HG02884 (cell line): ENCODE results near the gene TM6SF1.
A peak's percentile ranks its signal among the peaks of the same experiment; 100 is the strongest.
"Not testable (repeated sequence)": the region's sequence is repeated elsewhere in the genome, so short reads cannot be mapped to it uniquely, and the experiment has no call there.

ENCODE experiments used
- ATAC-seq: cut with Tn5 transposase; IDR thresholded peaks from one replicate; pipeline ENCODE4 v1.9.1; 2021; ENCODE audit warnings: mild to moderate bottlenecking, moderate library complexity; ENCODE audit not compliant: unreplicated experiment

TM6SF1 gene

DNA sequence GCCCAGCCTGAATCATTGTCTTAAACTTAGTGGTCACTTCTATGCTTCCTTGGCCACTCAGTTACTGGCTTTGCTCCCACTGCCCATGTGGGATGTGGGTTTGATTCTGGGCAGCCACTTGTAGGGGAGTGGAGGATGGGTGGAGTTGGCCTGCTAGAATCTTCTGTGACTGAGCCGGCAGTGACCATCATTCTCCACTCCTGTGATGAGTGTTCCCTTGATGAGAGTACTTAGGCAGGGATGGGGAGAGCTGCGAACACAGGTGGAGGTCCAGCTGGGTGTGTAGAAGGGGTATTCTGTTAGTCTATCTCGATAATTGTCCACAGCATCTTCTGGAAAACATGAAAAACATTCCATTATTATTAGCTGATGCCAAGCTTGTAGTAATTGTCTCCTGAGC, 8.0 kb downstream of the TM6SF1 start:
- ATAC-seq = no peak

DNA sequence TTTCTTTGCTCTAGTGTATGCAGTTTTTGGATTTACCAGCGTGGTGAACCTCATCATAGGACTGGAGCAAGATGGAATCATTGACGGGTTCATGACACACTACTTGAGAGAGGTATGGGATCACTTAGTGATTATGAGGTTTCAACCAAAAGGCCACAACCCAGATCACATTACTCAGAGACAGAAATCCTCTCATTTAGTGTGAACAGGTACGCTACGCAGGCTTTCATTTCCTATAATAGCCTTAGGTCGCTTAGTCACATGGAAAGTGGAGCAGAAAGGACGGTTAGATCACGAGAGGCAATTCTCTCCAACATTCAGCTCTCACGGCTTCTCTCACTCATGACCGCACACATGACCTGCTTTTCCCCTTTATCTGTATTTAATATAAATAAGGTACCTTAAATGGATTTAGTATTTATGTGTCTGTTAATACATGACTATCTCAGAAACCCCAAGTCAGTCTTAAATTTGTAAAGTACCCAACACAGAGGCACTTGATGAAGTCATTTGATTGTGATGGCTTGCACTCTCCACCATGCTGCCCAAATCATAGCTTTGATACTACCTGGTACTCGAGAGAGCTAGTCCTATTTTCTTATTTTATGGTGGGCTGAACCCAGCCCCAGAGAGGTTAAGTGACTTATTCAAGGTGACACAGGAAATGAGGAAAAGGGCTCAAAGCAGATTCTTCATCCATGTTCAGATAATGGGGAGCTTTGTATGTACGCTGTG, 8.6 kb downstream of the TM6SF1 start:
- peak; percentile 62 for ATAC-seq

DNA sequence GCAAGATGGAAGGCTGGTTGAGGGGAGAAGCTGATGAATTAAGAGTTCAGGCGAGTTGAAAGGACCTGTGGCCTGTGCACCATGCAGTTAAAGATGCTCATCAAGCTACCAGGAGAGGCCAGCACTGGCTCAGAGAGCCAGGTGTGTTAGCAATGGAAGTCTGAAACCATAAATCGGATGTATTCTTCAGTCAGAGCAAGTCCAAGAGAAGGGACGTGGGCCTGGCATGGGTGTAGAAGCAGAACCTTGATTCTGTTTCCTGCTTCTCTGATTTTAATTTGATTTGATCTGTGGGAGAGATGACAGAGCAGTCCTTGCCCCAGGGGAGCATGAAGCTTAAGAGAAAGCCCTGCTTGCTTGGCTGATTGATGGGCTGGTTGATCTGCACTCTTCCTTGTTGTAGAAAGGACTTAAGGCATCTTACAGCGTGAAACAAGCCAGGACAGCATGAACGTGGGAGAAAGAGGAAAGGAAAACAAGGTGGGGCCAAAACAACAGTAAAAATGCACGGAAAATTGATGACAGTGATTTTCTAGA, 10.9 kb downstream of the TM6SF1 start:
- no peak for ATAC-seq

DNA sequence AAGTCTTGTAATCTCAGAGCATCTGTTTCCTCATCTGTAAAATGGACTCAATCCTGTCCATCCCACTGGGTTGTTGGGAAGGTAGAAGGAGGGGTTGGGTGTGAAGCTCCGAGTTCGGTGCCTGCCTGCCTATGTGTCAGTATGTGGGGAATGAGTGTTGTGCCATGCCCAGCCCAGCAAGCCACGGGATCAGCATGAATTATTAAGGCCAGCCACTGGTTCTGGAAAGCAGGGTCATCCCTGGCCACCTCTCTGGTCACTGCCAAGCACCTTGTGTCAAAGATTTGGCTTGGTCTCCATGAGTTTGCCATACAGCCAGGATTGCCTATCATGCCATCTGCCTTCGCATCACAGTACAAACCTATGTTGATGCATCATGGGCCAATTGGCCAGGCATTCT, 11.5 kb downstream of the TM6SF1 start:
- no peak for ATAC-seq

DNA sequence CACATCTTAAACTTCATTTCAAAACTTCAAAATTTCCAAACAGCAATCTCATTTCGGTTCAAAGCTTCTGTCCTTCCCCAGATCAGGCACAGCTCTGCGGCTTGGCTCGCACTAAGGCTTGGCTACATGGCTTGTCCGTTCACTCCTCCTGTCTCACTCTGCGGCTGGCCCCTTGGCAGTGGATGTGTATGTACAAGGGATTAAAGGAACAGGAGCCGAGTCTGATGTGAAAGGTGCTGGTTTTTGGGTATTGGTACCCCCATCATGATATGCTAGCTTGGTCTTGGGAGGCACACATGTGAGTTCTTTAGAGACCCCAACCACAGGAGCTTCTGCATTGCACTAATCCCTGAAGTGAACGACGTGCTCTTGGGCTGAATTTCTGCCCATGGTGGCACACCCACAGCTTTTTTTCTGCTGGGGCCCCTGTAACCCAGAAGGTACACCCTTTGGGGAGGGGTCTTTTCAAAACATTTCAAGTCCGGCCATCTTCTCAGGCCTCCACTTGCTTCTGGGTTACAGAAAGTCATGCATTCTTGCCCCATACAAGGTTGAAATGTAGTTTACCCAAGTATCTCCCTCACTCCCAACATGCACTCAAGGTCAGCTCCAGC, 12.6 kb downstream of the TM6SF1 start:
- ATAC-seq = no peak

DNA sequence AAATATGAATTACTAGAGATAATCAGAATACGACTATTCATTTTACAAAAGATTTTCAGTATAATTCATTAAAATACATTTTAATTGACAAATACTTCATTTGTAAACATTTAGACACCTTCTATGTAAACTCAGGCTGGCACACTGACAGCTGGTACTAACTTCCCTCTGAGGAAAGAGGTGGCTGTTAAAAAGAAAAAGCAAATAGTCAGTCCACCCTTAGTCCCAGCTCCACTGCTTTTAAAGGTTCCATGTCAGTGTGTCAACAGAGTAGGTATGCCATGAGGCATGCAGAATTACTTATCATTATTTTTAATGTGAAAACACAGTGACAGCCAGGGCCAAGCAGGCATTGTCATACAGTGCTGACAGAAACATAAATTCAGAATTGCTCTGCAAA, 16.1 kb downstream of the TM6SF1 start:
- ATAC-seq = no peak

DNA sequence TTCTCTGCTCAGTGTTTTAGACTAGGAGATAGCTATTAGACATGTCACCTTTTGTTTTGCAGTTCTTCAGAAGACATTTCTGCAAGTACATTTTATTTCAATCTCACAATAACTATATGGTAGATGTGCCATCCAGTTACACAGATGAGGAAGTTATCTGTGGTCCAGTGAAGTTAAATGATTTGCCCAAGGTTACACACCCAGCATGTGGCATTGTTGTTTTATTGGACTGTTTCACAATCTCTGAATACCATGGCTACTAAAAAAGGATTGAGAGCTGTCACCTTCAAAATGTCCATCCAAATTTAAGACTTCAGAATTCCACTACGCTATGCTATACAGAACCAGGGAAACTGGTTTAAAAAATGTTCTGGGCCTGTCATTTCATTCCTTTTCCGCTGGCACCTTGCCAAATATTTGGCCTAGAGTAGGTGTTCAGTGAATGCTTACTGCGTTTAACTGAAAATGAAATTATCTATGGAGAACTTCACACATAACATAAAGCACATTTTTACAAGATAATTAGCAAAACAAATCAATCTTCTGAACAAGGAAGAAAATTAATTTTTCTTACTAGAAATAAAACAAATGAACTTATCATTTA, 20.2 kb downstream of the TM6SF1 start:
- no peak for ATAC-seq

DNA sequence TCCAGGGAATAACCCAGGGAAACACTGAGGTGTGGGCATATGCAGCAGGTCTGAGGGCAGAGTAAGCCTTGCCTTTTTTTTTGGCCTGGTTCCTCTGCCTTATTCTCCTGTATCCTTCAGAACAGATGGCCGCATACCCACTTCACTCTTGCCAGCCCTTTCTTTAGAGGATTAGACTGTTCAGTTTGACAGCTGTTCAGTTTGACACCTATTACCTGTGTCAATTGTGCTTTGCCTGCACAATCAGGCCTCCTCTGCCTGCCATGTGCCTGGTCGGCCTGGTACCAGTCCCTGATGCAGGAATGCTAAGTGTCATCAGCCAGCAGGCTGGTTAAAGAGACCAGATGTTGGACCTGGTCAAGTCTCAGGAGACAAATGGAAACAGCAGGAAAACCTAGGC, 22.3 kb downstream of the TM6SF1 start:
- no peak for ATAC-seq

DNA sequence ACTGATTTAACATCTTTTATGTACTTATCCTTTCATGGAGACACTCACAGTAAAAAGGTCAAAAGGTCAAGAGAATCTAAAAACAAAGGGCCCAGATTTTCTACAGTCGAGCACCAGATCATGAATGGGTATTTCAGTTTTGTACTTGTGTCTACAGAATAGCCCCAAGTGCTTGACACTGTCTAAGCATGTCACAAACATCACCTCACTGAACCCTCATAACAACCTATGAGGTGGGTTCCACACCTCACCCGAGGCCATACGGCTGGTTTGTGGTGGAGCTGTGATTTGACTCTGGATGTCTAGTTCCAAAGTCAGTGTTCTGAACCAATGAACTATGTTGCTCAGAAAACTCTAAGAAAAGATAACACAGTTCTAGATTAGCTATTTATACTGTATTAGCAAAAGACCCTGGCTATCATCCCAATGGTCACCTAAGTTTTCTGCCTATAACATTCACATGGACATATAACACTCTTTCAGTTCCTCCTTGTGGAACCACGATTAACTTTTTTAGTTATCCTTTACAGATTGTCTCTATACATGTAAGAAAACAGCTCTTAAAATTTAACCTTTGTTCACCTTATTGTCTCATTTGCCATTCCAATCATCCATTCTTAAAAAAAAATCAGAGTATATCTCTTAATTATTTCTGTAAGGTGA, 25.5 kb downstream of the TM6SF1 start:
- no peak for ATAC-seq

DNA sequence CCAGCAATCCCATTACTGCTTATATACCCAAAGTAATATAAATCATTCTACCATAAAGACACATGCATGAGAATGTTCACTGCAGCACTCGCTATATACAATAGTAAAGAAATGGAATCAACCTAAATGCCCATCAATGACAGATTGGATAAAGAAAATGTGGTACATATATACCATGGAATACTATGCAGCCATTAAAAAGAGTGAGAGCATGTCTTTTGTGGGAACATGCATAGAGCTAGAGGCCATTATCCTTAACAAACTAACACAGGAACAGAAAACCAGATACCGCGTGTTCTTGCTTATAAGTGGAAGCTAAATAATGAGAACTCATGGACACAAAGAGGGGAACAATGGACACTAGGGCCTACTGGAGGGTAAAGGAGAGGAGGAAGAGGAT, 34.7 kb downstream of the TM6SF1 start:
- not testable (repeated sequence) for ATAC-seq

DNA sequence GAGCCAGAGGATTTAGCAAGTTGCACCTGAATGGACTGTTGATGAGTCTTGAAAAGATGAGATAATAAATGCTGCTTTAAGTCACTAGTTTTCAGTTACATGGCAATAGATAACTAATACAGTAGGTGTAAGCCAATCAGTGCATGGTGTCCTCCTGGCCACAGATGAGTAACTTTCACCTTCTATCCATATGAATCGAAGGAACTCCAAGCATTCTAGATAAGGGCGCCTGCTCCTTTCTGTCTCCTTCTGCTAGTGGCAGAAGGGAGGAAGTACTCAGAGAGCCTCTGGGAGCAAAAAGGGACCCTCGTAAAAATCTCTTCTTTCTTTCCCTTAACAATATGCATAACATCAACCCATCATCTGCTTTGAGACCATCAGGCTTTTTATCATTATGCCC, 37.3 kb downstream of the TM6SF1 start:
- no peak for ATAC-seq

DNA sequence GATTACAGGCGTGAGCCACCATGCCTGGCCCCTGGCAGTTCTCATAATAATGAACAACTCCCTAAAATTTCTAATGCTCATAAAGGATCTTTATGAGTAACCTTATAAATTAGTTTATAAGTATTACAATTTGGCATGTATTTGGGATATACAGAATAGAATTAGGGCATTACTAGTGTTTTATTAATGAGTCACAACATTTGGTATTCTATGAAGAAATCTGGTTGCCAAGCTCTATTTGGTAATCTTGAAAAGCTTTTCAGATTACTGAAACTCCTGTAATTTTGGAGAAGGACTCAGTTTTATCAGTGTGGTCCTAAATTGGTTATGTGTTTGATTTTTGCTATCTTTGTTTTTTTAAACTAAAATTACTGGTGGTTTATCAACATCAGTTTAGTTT, 45.8 kb downstream of the TM6SF1 start:
- no peak for ATAC-seq

DNA sequence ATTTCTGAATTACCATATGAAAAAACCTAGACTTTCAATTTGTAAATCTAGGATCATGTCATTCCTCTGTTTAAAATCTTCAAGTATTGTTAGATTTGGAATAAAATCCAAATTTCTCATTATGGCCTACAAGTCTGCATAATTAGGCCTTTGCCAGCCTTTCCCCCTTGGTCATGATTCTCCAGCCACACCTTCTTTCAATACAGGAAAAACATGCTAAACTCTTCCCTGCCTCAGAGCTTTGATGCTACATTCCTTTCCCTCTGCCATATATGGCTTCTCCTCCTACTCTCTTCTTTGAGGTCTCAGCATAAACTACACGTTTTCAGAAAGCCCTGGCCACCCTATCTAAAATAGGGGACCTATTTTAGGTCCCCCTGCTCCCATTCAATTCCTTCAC, 48.5 kb downstream of the TM6SF1 start:
- ATAC-seq = no peak

DNA sequence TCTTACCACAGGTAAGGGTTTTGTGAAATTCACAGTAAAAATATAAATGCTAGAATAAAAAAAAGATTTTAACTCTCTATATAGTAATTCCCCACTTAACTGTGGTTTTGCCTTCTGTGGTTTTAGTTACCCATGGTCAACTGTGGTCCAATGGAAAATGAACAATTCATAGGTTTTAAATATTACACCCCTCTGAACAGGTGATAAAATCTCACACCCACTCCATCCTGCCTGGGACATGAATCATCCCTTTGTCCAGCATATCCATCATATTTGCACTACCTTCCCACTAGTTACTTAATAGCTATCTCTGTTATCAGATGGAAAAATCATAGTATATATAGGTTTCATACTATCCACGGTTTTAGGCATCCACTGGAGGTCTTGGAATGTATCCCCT, 50.9 kb downstream of the TM6SF1 start:
- ATAC-seq = no peak

DNA sequence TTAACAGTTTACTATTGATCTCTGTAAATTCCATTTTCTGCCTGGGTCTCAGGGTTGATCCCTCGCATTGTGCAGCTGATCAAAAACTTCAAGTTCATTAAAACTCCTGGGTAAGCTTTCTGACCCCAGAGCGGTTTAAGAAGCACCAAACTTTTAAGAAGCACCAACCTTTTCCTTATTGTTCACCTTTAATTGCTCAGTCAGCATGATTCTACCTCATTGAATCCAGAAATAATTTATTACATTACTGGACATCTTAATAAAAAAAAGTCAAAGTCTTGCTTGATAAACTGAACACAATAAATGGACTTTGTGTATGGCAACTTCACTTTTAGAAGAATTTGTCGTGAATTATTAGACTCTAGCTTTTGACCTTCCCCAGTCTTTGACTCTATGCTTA, 53.3 kb downstream of the TM6SF1 start:
- ATAC-seq = no peak

DNA sequence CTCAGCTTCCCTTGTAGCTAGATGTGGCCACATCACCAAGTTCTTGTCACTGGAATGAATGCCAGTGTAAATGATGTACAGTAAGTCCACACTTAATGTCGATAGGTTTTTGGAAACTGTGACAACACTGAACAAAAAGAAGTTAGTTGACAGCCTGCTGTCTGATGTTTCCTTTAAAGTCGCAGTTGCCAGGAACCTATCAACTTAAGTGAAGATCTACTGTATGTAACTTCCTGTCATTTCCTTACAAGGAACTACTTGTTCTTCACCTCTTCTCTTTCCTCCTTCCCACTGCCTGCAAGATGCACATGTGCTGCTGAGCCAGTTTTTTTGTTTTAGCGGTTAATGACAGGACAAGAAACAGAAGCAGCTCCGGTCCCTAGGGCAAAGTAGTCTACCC, 55.6 kb downstream of the TM6SF1 start:
- ATAC-seq = no peak

DNA sequence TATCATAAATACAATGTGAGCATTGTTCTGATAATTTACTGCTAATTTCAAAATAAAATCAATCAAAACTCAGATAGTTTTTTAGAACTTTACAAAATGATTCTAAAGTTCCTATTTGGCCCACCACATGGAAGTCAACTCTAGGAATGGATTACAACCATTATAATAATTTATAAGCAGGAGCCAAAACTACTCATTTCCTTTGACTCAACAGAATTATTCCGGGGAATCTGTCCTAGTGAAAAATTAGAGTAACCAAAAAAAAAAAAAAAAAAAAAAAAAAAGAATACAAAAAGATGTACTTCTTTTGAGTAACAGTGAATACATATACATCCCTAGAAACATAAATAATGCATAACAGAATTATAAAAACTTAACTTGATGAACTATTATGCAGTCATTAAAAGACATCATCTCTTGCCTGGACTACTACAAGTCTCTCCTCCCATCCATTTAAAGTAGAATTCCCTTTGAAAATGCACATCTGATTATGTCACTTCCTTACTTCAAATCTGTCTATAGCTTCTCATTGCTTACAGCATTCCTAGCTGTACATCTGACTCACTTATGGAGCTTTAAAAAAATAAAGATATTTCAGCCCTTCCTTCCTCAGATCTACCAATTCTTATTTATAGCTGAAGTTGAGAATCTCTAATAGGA, 56.8 kb downstream of the TM6SF1 start:
- no peak for ATAC-seq

DNA sequence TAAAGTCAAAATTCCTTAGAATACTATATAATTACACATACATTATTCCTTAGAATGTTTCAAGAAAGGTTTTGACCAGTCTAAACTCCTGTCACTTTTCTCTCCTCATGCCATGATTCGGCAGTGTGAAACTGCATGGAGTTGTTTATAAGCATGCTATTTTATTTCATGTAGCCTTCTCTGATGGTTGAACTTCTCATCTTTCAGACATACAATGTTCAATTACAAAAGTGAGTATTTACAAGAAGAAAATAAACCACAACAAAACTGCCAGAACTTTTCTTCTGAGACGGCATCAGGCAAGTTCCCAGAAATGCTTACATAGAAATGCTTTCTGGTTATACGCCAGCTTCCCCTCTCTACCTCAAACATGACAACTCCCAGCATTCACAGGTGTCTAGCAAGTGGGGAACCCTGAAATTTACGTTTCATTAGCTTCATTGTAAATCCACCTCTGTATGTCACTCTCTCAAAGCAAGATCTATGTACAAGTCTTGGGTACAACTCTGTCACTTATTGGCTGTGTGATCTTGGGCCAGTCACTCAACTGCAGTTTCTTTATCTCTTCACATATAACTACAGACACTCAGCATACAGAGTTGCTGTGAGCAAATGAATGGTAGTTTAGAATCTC, 57.4 kb downstream of the TM6SF1 start:
- no peak for ATAC-seq

DNA sequence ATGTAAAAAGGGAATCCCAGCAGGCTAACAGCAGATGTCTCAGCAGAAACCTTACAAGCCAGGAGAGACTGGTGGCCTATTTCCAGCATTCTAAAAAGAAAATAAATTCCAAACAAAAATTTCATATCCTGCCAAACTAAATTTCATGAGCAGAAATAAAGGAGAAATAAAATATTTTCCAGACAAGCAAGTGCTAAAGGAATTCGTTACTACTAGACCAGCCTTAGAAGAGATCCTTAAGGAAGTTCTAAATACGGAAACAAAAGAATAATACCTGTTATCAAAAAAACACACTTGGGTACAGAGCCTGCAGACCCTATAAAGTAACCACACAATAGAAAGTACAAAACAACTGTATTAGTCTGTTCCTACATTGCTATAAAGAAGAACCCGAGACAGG, 58.8 kb downstream of the TM6SF1 start:
- ATAC-seq = no peak

DNA sequence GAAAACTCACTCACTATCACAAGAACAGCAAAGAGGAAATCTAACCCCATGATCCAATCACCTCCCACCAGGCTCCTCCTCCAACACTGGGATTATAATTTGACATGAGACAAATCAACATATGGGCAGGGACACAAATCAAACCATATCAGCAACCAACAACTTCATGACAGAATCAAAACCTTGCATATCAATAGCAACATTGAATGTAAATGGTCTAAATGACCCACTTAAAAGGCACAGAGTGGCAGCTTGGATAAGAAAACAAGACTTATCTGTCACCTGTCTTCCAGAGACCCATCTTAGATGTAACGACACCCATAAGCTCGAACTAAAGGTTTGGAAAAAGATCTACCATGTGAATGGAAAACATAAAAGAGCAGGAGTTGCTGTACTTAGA, 59.4 kb downstream of the TM6SF1 start:
- ATAC-seq = no peak

DNA sequence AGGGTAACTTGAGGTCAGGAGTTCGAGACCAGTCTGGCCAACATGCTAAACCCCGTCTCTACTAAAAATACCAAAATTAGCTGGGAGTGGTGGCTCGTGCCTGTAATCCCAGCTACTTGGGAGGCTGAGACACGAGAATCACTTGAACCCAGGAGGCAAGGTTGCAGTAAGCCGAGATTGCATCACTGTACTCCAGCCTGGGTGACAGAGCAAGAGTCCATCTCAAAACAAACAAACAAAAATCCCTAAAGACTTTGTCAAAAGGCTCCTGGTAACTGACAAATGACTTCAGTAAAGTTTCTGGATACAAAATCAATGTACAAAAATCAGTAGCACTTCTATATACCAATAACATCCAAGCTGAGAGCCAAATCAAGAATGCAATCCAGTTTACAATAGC, 62.1 kb downstream of the TM6SF1 start:
- ATAC-seq = not testable (repeated sequence)
